ENCODE results near the gene C1S.

DNA sequence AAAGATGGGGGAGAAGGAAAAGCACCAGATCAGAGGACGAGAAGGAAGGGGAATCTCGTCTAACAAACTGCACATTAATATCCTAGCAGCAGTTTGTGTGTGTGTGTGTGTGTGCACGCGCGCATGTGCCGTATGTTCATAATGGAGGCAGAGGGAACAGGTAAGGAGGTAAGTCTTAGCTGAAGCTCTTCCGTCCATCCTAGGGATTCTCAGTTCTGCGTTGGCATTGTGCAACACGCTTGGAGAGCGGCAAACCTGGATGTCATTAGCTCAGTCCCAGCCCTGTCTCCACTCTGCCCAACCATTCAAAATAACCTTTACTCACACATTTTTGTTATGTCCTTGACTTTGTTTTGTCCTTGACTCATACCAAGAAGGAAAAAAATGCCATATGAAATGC, 33.4 kb downstream of the C1S start:
- TF ChIP-seq CTCF (IDR thresholded peaks at IDR 0.05) (no peak), POLR2A (IDR thresholded peaks at IDR 0.05) (no peak)
